HL-60 (cell line): ENCODE data around the gene TP73.

Source experiments
- CTCF ChIP-seq: IDR thresholded peaks from one replicate; pipeline ENCODE4 v1.5.1; 2011; ENCODE audit warnings: low read length, control low read depth, inconsistent platforms; ENCODE audit not compliant: insufficient read depth
- GABPA ChIP-seq: IDR thresholded peaks from 2 replicates; pipeline ENCODE4 v1.6.1; 2012; ENCODE audit warnings: low read depth
- REST ChIP-seq: IDR thresholded peaks from 2 replicates; pipeline ENCODE4 v1.6.1; 2012; ENCODE audit warnings: low read depth; ENCODE audit not compliant: insufficient replicate concordance

GRCh38 chr1:3707939-3708328 lies 55.6 kb downstream of the TP73 start:
- TF ChIP-seq CTCF (no peak), REST (no peak), GABPA (no peak)
